ENCODE results near the gene DCANP1. TPM values are rescaled to one million over a fixed set of nuclear protein-coding genes. Genes with fewer than 3 reads are reported as not detected.

The DCANP1 gene
- total and polyA plus RNA-seq, 10 of the 15 experiments (the other 5 are each of a cell fraction or from before 2014, with no cell fraction given), result 0.01 TPM; not detected in 9

DNA sequence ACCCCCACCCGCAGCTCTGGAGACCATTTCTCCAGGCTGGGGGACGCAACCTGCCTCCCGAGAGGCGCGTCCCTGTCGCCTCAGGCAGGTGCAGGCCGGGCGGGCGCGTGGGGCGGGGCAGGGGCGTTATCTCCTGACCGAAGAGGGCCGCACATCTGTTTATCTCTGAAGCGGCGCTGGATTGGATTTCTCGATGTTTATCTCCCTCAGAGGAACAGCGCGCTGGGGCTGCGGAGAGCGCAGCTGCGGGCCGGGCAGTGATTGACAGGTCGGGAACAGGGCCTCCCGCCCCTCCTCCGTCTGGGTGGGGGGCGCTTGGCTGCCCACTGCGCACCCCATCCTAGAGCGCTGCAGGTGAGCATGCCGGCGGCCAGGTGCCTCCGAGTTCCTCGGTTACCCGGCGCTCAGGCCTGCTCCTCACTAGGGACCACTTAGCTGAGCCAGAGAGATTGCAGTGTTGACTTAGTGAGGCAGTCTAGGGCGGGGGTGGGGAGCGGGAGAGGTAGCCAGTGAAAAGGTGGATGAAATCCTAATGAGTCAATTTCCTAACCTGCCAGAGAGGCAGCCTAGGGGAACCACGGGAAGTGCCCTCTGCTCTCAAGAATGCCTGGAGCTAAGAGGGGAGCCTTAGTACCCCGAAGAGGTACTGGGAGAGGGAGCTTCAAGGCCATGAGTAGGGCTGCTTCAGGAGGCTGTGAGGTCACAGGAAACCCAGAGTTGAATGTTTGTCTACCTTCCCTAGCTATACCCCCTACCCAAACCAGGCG lies 44.6 kb upstream of the DCANP1 start:
- intact Hi-C loops (cut with micrococcal nuclease; ENCODE audit: unreplicated experiment), result no loop called here
- H2AFZ ChIP-seq (ENCODE audit: control insufficient read depth, low read depth, low read length), result no peak overlapping the region
- CTCF ChIA-PET, result interaction anchor here (1.0 kb wide), 1 partner anchor 61 kb away, joined by 4 read pairs; no protein-coding TSS in a partner anchor
- no peak overlapping the region for H3K9ac ChIP-seq (ENCODE audit: control insufficient read depth, insufficient read depth, low read length)
- no peak overlapping the region for H3K4me2 ChIP-seq (ENCODE audit: control insufficient read depth, insufficient read depth)
- POLR2A ChIA-PET, result no interaction called here
- H3K27ac ChIP-seq (ENCODE audit: control insufficient read depth, insufficient read depth), result no peak overlapping the region
- BruUV-seq (replicated peaks), result no TSS peak
- ATAC-seq (no peak), FAIRE-seq (no peak), DNase-seq (ENCODE audit: low read depth, low spot score) (no peak)
- no peaks in the 10 kb centered on the region for H3K9me3 ChIP-seq (replicated peaks; ENCODE audit: control insufficient read depth, insufficient read depth, low read length)
- no peaks in the 10 kb centered on the region for H3K36me3 ChIP-seq (ENCODE audit: control insufficient read depth in 2 of 2, insufficient read depth in 2 of 2, low read length in 1 of 2)
- in situ Hi-C loops (cut with MboI), result no loop called here
- SMC1A ChIA-PET (ENCODE audit: uncharacterized antibody, unreplicated experiment), result no interaction called here
- RAD21 ChIA-PET (ENCODE audit: unreplicated experiment), result no interaction called here
- H4K20me1 ChIP-seq (ENCODE audit: control insufficient read depth, insufficient read depth), result no peaks in the 10 kb centered on the region; the same call in 1 of the 2 replicates
- 31% methylated on average over 37 of the region's 40 CpGs for WGBS (ENCODE audit: insufficient coverage, insufficient replicate concordance, low lambda C conversion rate, missing lambda C conversion rate)
- no peak overlapping the region for H3K4me3 ChIP-seq
- H3K79me2 ChIP-seq (ENCODE audit: control insufficient read depth, insufficient read depth, low read length), result no peaks in the 10 kb centered on the region
- H3K27me3 ChIP-seq (replicated peaks in 1 of 2; ENCODE audit: control insufficient read depth in 2 of 2, insufficient read depth in 2 of 2, low read length in 1 of 2), result peaks cover 10 to 20% of the 10 kb centered on the region in 2 experiments; a peak in 3 of 4 replicates
- no peaks in the 10 kb centered on the region for H3K4me1 ChIP-seq (ENCODE audit: control insufficient read depth, insufficient read depth, low read length)
- TF ChIP-seq, protein P1, sequence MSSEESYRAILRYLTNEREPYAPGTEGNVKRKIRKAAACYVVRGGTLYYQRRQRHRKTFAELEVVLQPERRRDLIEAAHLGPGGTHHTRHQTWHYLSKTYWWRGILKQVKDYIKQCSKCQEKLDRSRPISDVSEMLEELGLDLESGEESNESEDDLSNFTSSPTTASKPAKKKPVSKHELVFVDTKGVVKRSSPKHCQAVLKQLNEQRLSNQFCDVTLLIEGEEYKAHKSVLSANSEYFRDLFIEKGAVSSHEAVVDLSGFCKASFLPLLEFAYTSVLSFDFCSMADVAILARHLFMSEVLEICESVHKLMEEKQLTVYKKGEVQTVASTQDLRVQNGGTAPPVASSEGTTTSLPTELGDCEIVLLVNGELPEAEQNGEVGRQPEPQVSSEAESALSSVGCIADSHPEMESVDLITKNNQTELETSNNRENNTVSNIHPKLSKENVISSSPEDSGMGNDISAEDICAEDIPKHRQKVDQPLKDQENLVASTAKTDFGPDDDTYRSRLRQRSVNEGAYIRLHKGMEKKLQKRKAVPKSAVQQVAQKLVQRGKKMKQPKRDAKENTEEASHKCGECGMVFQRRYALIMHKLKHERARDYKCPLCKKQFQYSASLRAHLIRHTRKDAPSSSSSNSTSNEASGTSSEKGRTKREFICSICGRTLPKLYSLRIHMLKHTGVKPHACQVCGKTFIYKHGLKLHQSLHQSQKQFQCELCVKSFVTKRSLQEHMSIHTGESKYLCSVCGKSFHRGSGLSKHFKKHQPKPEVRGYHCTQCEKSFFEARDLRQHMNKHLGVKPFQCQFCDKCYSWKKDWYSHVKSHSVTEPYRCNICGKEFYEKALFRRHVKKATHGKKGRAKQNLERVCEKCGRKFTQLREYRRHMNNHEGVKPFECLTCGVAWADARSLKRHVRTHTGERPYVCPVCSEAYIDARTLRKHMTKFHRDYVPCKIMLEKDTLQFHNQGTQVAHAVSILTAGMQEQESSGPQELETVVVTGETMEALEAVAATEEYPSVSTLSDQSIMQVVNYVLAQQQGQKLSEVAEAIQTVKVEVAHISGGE (CRISPR knock-in tag; IDR thresholded peaks at IDR 0.05), result no peak
- TF ChIP-seq, protein P2, sequence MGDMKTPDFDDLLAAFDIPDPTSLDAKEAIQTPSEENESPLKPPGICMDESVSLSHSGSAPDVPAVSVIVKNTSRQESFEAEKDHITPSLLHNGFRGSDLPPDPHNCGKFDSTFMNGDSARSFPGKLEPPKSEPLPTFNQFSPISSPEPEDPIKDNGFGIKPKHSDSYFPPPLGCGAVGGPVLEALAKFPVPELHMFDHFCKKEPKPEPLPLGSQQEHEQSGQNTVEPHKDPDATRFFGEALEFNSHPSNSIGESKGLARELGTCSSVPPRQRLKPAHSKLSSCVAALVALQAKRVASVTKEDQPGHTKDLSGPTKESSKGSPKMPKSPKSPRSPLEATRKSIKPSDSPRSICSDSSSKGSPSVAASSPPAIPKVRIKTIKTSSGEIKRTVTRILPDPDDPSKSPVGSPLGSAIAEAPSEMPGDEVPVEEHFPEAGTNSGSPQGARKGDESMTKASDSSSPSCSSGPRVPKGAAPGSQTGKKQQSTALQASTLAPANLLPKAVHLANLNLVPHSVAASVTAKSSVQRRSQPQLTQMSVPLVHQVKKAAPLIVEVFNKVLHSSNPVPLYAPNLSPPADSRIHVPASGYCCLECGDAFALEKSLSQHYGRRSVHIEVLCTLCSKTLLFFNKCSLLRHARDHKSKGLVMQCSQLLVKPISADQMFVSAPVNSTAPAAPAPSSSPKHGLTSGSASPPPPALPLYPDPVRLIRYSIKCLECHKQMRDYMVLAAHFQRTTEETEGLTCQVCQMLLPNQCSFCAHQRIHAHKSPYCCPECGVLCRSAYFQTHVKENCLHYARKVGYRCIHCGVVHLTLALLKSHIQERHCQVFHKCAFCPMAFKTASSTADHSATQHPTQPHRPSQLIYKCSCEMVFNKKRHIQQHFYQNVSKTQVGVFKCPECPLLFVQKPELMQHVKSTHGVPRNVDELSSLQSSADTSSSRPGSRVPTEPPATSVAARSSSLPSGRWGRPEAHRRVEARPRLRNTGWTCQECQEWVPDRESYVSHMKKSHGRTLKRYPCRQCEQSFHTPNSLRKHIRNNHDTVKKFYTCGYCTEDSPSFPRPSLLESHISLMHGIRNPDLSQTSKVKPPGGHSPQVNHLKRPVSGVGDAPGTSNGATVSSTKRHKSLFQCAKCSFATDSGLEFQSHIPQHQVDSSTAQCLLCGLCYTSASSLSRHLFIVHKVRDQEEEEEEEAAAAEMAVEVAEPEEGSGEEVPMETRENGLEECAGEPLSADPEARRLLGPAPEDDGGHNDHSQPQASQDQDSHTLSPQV (IDR thresholded peaks at IDR 0.05), result no peak
- no peak for TF ChIP-seq NBN (IDR thresholded peaks at IDR 0.05)
- TF ChIP-seq NFXL1 (IDR thresholded peaks at IDR 0.05; ENCODE audit: borderline replicate concordance), result no peak
- no peak for TF ChIP-seq ETV6 (conservative IDR thresholded peaks at IDR 0.05 in 1 of 2, IDR thresholded peaks at IDR 0.05 in 1 of 2; ENCODE audit: borderline replicate concordance in 1 of 2, low read depth in 1 of 2)
- TF ChIP-seq, protein P3, sequence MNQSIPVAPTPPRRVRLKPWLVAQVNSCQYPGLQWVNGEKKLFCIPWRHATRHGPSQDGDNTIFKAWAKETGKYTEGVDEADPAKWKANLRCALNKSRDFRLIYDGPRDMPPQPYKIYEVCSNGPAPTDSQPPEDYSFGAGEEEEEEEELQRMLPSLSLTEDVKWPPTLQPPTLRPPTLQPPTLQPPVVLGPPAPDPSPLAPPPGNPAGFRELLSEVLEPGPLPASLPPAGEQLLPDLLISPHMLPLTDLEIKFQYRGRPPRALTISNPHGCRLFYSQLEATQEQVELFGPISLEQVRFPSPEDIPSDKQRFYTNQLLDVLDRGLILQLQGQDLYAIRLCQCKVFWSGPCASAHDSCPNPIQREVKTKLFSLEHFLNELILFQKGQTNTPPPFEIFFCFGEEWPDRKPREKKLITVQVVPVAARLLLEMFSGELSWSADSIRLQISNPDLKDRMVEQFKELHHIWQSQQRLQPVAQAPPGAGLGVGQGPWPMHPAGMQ (IDR thresholded peaks at IDR 0.05; ENCODE audit: borderline replicate concordance), result no peak
- TF ChIP-seq, protein P4, sequence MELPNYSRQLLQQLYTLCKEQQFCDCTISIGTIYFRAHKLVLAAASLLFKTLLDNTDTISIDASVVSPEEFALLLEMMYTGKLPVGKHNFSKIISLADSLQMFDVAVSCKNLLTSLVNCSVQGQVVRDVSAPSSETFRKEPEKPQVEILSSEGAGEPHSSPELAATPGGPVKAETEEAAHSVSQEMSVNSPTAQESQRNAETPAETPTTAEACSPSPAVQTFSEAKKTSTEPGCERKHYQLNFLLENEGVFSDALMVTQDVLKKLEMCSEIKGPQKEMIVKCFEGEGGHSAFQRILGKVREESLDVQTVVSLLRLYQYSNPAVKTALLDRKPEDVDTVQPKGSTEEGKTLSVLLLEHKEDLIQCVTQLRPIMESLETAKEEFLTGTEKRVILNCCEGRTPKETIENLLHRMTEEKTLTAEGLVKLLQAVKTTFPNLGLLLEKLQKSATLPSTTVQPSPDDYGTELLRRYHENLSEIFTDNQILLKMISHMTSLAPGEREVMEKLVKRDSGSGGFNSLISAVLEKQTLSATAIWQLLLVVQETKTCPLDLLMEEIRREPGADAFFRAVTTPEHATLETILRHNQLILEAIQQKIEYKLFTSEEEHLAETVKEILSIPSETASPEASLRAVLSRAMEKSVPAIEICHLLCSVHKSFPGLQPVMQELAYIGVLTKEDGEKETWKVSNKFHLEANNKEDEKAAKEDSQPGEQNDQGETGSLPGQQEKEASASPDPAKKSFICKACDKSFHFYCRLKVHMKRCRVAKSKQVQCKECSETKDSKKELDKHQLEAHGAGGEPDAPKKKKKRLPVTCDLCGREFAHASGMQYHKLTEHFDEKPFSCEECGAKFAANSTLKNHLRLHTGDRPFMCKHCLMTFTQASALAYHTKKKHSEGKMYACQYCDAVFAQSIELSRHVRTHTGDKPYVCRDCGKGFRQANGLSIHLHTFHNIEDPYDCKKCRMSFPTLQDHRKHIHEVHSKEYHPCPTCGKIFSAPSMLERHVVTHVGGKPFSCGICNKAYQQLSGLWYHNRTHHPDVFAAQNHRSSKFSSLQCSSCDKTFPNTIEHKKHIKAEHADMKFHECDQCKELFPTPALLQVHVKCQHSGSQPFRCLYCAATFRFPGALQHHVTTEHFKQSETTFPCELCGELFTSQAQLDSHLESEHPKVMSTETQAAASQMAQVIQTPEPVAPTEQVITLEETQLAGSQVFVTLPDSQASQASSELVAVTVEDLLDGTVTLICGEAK (IDR thresholded peaks at IDR 0.05; ENCODE audit: borderline replicate concordance), result no peak
- no peak for TF ChIP-seq HDGF (IDR thresholded peaks at IDR 0.05)
- TF ChIP-seq LARP7 (IDR thresholded peaks at IDR 0.05), result no peak

All from GM12878 (cell line).